Nephron progenitor cell (in vitro differentiated cells): ENCODE results near the gene SP5.

ENCODE experiments used
- DNase-seq: peaks from one replicate; pipeline ENCODE4 v3.0.0; 2021
- H3K27ac Mint-ChIP-seq: 2 replicates; pipeline ENCODE4 v1.8.0; 2021; ENCODE audit warnings: mild to moderate bottlenecking, moderate library complexity, mixed read lengths
- H3K27me3 Mint-ChIP-seq: 2 replicates; pipeline ENCODE4 v1.8.0; 2021; ENCODE audit warnings: mild to moderate bottlenecking, low read depth, mixed read lengths; ENCODE audit not compliant: poor library complexity
- H3K36me3 Mint-ChIP-seq: 2 replicates; pipeline ENCODE4 v1.8.0; 2021; ENCODE audit warnings: low read depth, mixed read lengths
- H3K4me1 Mint-ChIP-seq: 2 replicates; pipeline ENCODE4 v1.8.0; 2021; ENCODE audit warnings: mixed read lengths
- H3K4me3 Mint-ChIP-seq: 2 replicates; pipeline ENCODE4 v1.8.0; 2021; ENCODE audit warnings: mild to moderate bottlenecking, moderate library complexity, mixed read lengths
- H3K9me3 Mint-ChIP-seq: 2 replicates; pipeline ENCODE4 v1.8.0; 2021; ENCODE audit warnings: mild to moderate bottlenecking, moderate library complexity, mixed read lengths
- TF ChIP-seq, protein P1 (sequence below): fragments of 200-600 bp; sonication (generic); IDR thresholded peaks from 2 replicates; pipeline ENCODE4 v1.5.0; 2021; ENCODE audit warnings: antibody characterized with exemption

Gene SP5

DNA sequence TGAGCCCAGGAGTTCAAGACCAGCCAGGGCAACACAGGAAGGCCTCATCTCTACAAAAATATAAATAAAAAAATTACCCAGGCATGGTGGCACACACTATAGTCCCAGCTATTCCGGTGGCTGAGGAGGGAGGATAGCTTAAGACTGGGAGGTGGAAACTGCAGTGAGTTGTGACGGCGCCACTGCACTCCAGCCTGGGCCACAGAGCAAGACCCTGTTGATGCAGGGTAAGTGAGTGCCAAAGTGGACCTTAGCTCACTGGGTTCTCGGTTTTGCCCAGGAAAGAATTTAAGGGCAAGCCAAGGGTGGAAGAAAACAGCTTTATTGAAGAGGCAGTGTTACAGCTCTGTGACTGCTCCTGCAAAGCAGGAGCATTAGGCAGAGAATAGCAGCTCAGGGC lies 48.1 kb downstream of the SP5 start:
- Mint-ChIP-seq H3K4me1 (peaks cover 26% of the 10 kb centered on the region), H3K27me3 (peaks cover 3% of the 10 kb centered on the region), H3K4me3 (no peak overlapping the region), H3K9me3 (peaks cover 4% of the 10 kb centered on the region), H3K27ac (peak overlapping the region; percentile 53), H3K36me3 (no peaks in the 10 kb centered on the region)
- DNase-seq: no peak
- TF ChIP-seq, protein P1, sequence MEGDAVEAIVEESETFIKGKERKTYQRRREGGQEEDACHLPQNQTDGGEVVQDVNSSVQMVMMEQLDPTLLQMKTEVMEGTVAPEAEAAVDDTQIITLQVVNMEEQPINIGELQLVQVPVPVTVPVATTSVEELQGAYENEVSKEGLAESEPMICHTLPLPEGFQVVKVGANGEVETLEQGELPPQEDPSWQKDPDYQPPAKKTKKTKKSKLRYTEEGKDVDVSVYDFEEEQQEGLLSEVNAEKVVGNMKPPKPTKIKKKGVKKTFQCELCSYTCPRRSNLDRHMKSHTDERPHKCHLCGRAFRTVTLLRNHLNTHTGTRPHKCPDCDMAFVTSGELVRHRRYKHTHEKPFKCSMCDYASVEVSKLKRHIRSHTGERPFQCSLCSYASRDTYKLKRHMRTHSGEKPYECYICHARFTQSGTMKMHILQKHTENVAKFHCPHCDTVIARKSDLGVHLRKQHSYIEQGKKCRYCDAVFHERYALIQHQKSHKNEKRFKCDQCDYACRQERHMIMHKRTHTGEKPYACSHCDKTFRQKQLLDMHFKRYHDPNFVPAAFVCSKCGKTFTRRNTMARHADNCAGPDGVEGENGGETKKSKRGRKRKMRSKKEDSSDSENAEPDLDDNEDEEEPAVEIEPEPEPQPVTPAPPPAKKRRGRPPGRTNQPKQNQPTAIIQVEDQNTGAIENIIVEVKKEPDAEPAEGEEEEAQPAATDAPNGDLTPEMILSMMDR: no peak

DNA sequence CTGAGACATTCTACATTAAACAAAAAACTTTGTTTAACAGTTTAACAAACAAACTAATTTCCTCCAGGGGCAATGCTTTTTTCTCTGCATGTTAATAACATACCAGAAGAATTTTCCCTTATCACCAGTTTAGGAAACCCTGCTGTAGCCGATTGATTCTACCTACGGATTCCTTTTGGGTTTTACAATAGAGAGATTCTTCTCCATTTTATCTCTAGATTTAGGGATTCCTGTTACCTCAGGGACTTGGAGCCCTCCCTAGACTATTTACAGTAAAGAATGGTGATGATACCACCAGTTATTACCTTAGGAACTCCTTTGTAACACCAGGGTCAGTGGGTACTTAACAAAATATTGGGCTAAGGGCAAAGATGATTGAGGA lies 49.7 kb downstream of the SP5 start:
- Mint-ChIP-seq H3K4me1 (peaks cover 29% of the 10 kb centered on the region), H3K4me3 (no peak overlapping the region), H3K36me3 (no peaks in the 10 kb centered on the region), H3K9me3 (peaks cover 2% of the 10 kb centered on the region), H3K27me3 (peaks cover 3% of the 10 kb centered on the region), H3K27ac (no peak overlapping the region)
- TF ChIP-seq, protein P1: no peak
- DNase-seq: no peak

DNA sequence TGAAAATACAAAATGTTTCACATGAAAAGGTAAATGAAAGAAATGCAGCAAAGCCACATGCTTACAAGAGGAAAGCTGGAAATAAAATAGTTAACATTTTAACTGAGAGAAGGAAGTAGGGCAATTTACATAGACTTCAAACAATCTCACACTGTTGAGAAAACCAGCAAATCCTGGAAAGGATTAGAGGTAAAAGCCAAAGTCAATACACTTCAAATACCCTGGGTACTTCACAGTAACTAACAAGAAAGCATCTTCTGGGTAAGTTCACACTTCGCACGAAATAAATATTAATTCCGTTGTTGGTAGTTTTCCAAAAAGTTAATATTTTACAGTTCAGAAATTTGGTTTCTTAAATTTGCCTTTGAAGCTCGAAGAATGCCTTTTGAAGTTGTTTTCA lies 51.6 kb downstream of the SP5 start:
- H3K27me3 Mint-ChIP-seq: peaks cover 6% of the 10 kb centered on the region
- no peak for DNase-seq
- H3K9me3 Mint-ChIP-seq: no peaks in the 10 kb centered on the region
- no peaks in the 10 kb centered on the region for H3K36me3 Mint-ChIP-seq
- TF ChIP-seq, protein P1: no peak
- H3K27ac Mint-ChIP-seq: no peak overlapping the region
- H3K4me1 Mint-ChIP-seq: peaks cover 40% of the 10 kb centered on the region
- H3K4me3 Mint-ChIP-seq: no peak overlapping the region
